Skin epidermis (tissue), 12 donors: ENCODE results near the gene DNAAF9.

Experiments used
- H3K27ac ChIP-seq, 21 experiments: fragments of 200-600 bp; sonication (generic) in 11 of 21; one replicate each; pipeline ENCODE4 v1.5.0; 2020; ENCODE audit warnings: mild to moderate bottlenecking in 3 of 21, inconsistent platforms in 2 of 21, moderate library complexity in 2 of 21
- H3K4me3 ChIP-seq, 7 experiments: fragments of 200-600 bp; sonication (generic) in 2 of 7; one replicate each; pipeline ENCODE4 v1.5.0; 2020; ENCODE audit warnings: inconsistent platforms in 2 of 7, mild to moderate bottlenecking in 2 of 7, moderate library complexity in 1 of 7

DNAAF9 gene

DNA sequence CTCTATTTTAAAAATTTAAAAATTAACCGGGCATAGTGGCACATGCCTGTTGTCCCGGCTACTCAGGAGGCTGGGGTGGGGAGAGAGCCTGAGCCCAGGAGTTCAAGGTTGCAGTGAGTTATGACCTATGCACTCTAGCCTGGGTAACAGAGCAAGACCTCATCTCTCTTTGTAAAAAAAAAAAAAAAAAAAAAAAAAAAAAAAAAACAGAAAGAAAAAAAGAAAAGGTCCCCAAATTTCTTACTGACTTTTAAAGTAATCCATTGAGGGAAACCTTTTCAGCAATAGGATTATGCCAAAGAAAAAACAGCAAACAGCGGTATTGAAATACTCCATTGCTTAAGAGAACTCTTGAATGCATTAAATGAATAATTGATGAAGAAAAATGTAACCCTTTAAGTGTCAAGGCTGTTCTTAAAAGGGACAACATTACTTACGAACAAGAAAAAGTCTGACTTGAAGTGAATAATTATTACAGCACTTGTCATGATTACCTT, 6.0 kb upstream of the DNAAF9 start:
- Histone ChIP-seq H3K27ac (no peak overlapping the region), H3K4me3 (no peak overlapping the region)

DNA sequence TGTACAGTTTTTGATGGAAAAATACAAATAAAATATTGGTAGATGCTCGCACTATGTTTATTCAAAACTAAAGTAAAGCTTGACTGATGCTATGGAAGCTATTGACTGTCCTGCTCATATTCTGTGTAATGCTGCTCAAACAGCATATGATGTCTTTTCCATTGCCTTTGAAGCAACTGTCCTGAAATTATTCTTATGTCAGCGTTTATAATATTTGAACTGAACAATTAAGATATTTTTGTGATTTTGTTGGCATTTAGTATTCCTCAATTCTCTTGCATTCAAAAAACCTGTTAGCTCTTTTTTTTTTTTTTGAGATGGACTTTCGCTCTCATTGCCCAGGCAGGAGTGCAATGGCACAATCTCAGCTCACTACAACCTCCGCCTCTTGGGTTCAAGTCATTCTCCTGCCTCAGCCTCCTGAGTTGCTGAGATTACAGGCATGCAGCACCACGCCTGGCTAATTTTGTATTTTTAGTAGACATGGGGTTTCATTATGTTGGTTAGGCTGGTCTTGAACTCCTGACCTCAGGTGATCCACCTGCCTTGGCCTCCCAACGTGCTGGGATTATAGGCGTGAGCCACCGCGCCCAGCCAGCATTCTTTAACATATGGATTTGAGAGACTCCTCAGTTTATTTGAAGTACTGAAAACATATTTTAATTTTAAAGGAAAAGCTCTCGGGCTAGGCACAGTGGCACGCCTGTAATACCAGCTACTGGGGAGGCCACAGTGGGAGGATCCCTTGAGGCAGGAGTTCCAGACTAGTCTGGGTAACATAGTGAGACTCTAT, 5.3 kb upstream of the DNAAF9 start:
- H3K4me3 ChIP-seq = no peak overlapping the region
- no peak overlapping the region for H3K27ac ChIP-seq

DNA sequence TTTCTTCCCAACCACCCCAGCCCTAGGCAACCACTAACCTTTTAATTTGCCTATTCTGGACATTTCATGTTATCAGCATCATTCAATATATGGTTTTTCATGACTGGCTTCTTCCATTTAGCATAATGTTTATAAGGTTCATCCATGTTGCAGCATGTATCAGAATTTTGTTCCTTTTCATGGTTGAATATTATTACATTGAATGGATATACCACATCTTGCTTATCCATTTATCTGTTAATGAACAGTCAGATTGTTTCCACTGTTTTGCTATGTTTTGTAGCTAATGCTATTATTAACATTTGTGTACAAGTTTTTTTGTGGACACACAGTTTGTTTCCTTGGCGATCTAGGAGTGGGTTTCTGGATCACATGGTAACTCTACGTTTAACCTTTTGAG, 3.0 kb upstream of the DNAAF9 start:
- no peak overlapping the region for H3K27ac ChIP-seq
- no peak overlapping the region for H3K4me3 ChIP-seq

DNA sequence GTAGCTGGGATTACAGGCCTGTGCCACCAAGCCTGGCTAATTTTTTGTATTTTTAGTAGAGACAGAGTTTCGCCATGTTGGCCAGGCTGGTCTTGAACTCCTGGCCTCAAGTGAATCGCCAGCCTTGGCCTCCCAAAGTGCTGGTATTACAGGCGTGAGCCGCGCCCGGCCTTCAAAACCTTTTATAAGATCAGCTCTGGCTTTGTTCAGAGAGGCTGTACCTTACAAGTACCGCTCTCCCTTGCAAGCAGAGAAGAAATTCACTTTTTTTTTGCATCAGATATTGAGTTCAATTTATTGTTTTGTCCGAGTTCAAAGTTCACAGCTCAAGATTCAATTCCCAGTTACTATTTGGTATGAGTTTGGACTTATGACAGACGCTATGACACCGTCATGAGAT, 1.9 kb upstream of the DNAAF9 start:
- H3K4me3 ChIP-seq = no peak overlapping the region
- peak overlapping the region in 13 of 21 experiments; percentile 18 to 94 (median 71) for H3K27ac ChIP-seq

DNA sequence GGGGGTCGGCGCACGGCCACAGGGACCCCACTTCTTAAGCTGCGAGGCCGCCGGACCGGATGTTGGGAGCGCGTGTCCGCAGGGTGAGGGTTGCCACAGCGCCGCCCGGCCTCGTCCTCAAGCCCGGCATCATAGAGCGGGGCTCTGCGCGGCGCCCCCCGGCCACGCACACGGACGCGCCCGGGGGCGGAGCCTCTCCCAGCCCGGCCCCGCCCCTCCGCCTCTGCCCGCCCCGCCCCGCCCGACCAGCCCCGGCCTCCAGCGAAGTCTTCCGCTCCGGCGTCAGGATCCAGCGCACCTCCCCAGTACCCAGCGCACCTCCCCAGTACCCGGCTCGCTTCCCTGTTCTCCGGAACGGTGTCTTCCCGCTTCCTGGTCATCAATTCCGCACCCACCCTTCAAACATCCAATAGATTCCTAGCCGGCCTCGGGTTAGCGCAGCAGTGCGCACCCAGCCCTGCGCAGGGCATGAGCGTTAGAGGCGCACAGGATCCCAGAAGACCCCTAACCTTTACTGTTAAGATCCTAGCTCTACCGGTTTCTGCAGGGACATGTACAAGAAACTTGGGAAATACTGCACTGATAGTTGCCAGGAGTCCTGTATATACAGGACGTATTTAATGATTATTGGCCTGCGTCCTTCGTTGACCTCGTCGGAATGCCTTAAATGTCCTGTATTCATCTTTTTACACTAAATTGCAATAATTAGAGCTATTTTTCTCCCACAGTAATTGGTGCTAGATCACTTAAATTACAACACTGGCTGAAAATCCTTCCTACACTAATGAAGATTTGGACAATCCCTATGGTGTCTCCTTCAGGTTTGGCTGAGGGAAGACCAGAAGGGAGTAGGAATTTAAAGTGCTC, 535 bp upstream of the DNAAF9 start:
- H3K4me3 ChIP-seq = peak overlapping the region; percentile 79 to 97 (median 85)
- H3K27ac ChIP-seq = peak overlapping the region; percentile 81 to 94 (median 88)

DNA sequence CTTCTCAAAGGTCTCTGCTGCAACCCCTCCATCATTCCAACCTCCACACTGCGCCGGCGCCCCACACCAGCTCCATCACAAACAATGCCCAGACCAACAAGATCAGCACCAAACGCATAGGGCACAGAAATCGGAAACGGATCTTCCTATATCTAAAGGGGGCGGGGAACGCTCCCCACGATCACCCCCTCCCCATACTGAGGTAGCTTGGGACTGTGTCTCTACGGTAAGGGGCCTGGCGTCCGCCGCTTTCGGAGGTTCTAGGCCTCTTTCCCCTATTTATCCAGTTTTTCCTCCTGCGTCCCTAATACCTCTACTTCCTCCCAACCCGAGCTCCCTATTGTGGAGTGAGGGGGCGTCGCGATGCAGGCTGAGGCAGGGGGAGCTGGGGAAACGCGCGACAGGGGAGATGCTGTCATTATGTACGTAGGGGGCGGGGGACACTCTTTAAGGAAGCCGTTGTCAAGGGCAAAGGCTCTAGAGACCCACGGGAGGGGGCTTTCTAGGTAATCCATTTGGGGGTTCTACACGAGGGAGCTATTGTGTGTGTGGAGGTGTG, 909 bp downstream of the DNAAF9 start:
- peak overlapping the region in 20 of 21 experiments; percentile 81 to 94 (median 88) for H3K27ac ChIP-seq
- H3K4me3 ChIP-seq = peak overlapping the region; percentile 79 to 97 (median 85)

DNA sequence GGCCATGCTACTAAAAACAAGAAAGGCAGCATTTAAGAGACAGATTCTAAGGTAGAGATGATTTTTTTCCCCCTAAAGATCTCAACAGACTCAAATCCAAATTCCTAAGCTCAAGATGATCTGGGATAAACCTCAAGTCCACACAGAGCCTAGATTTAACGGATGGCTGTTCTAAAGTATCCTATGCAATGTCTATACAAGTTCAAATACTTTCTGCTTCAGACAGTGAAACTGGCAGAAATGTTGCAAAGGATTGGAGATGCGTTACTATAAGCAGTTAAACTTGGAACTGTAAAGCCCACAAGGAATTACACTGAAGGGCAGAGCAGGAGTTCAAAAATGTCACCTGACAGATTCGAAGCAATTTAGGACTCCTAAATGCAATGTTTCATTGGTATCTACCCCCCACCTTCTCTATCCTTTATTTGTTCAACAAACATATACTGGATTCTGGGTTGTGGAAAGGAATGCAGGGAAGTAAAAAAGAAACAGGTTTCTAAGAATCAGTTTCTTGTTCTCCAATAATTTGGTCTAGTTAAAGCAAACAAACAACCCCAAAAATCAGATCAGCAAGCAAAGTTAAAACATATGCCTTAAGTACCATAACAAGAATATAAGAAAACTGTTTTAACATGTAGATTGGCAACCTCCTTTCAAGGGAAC, 1.6 kb downstream of the DNAAF9 start:
- H3K27ac ChIP-seq = peak overlapping the region in 17 of 21 experiments; percentile 16 to 94 (median 89)
- H3K4me3 ChIP-seq = peak overlapping the region in 5 of 7 experiments; percentile 79 to 97 (median 87)

DNA sequence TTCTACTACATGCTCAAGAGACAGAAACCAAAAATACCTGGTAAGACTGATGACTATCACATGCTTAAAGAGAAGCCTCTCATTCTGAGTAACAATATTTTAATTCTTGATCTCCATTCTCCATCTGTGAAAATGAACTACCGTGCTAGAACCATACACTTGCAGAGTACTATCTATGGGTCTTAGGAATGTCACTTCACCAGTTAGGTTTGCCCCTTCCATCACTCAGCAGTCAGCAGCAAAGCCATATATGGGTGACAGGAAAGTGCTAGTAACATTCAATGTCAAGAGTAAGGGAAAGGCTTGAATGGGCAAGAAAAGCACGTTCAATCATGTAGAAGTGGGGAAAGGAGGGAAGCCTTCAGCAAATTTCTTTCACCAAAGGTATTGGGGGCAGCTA, 2.3 kb downstream of the DNAAF9 start:
- Histone ChIP-seq H3K27ac (peak overlapping the region in 3 of 21 experiments; percentile 16 to 88 (median 23)), H3K4me3 (no peak overlapping the region)

DNA sequence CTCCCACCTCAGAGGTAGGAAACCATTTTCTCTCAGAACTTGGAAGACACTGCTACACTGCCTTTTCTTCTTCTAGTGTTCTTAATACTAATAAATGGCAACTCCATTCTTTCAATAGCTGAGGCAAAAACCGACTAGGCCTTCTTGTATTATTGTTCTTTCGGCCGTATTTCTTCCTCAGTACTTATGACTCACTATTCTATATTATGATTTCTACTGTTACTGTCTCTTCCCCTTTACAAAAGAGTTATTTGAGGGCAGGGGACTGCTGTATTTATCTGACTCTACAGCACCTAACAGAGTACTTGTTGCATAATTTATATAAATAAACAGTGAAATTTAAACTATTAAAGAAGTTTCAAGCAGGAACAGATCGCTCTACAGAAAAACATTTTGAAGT, 3.1 kb downstream of the DNAAF9 start:
- H3K27ac ChIP-seq = no peak overlapping the region

DNA sequence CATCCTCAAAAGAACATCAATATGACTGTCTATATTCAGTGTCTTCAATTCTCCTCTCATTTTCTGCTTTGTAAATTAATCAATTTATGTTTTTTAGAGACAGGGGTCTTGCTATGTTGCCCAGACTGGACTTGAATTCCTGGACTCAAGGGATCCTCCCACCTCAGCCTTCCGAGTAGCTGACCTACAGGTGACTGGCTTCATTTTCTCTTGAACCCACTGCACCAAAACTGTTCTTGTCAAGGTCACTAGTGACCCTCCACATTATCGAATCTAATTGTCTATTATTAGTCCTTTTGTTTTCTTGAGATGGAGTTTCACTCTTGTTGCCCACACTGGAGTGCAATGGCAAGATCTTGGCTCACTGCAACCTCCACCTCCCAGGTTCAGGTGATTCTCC, 3.7 kb downstream of the DNAAF9 start:
- no peak overlapping the region for H3K27ac ChIP-seq
- H3K4me3 ChIP-seq = no peak overlapping the region

More for the DNA sequence above, 3.1 kb downstream of the DNAAF9 start:
- H3K4me3 ChIP-seq = no peak overlapping the region

DNA sequence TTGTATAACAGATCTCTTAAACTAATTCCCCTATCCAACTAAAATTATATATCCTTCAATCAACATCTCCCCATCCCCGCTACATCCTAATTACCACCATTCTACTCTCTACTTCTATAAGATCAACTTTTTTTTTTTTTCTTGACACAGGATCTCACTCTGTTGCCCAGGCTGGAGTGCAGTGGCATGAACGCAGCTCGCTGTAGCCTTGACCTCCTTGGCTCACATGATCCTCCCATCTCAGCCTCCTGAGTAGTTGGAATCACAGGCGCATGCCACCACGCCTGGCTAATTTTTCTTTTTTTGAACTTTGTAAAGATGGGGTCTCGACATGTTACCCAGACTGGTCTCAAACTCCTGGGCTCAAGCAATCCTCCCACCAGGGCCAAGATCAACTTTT, 5.0 kb downstream of the DNAAF9 start:
- H3K27ac ChIP-seq = no peak overlapping the region

DNA sequence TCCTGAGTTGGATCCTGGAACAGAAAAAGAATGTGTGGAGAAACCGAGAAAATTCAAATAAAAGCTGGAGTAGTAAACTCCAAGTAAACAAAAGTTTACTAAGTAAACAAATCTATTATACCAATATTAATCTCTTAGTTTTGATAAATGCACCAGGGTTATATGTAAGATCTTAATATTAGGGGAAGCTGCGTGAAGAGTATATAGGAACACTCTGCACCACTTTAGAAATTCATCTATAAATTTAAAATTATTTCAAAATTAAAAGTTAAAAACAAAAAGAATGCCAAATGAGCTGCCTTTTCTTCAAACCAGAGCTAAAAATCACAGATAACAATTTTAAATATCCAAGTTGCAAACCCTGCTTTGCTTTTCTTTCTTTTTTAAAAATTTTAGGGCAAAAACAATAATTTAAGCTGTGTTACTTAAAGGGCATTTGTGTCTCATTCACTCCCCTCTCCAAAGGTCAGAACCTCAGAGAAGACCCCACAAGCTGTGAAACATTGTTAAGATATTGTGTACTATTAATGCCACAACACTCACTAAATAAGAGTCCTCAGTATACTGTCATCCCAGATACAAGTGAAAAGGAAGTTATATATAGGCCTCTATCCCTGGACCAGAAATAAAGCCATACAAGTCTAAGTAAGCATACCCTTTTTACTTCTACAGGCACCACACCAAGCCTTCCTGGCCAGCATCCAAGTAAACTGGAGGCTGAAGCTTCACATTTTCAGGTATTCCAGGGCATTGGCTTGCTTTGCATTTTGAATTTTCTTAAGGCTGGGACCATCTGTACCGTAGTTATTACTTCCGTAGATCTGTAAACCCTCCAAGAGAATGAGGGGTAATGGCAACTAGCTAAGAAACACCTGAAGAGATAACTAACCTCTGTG, 7.0 kb downstream of the DNAAF9 start:
- Histone ChIP-seq H3K4me3 (no peak overlapping the region), H3K27ac (no peak overlapping the region)

More for the DNA sequence above, 5.0 kb downstream of the DNAAF9 start:
- no peak overlapping the region for H3K4me3 ChIP-seq

DNA sequence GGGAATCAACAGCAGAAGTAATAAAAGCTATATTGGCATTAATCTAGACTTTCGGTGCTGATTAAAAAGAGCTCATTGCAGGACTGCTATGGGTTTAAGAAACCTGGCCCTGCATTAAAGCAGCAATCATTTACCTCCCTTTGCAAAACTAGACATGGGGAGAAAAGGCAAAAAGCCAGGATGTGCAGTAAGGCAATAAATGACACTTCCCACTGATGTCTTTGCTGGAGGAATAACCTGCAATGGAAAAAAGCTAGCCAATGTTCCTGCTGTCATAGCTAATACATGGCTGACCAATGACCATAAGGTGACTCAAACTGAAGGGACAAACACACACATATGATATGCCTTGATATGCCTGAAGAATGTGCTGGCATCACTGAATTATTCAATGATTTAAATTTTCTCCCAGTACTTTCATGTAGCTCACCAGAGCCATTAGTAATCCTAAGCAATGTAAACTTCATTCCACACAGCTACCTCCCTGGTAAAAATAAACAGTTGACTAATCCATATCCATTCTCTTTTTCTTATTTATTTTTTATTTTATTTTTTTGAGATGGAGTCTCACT, 8.7 kb downstream of the DNAAF9 start:
- H3K27ac ChIP-seq = no peak overlapping the region

DNA sequence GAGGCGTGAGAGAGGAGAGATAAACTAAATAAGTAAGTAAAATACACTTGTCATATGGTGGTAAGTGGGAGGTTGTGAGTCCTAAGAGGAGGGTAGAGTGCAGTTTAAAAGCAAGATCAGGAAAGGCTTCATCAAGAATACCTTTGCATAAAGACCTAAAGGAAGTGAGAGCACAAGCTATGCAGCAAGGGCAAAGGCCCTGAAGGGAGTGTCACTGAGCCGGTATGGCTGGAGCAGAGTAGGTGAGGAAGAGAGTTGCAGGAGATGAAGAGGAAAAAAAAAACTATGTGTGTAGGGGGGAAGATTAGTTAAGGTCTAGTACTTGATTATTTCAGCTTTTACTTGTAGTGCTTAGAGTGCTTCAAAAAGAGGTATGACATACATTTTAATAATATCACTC, 11.0 kb downstream of the DNAAF9 start:
- no peak overlapping the region for H3K27ac ChIP-seq

More for the DNA sequence above, 8.7 kb downstream of the DNAAF9 start:
- no peak overlapping the region for H3K4me3 ChIP-seq

DNA sequence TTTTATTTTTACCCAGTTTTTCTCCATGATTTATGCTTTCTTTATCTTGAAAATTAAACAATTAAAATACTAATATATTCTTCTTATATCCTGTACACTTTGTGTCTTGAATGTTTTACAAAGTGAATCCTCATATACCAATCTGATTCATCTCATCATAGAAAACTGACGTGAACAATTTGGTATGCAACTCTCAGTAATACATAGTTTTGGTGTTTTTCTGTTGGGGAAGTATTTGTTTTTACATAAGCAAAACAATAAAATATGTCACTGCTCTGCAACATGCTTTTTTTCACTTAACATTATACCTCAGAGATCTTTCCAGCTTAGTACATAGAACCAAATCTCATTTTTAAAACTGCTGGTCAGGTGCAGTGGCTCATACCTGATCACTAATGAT, 14.7 kb downstream of the DNAAF9 start:
- Histone ChIP-seq H3K4me3 (no peak overlapping the region), H3K27ac (no peak overlapping the region)

More for the DNA sequence above, 11.0 kb downstream of the DNAAF9 start:
- no peak overlapping the region for H3K4me3 ChIP-seq

DNA sequence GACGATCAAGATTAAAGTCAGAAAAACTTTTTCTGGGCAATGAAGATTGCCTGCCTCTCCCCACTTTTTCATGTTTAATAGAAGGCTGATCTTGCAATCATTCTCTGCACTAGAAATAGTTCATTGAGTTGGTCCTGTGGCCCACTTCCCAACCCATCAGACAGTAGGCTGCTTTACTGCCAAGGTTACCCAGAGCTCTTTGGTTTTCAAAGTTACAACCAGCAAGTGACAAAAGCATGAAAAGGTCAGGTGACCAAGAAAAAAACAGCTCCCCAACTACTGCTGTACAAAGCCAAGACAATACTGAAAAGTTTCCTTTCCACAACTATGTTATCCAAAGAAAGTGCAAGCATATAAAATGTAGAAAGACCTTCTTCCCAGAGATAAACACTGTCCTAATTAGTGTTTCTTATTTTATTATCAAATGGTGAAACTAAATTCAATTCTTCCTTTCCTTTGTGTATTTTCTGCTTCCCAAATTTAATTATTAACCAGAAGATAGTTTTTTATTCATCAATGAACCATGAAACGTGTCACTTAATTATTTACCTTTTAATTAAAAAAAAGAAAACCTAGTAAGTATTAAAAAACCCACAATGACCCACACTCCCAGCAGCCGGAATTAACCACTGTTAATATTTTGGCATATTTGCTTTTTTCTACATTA, 16.6 kb downstream of the DNAAF9 start:
- H3K4me3 ChIP-seq = no peak overlapping the region
- H3K27ac ChIP-seq = no peak overlapping the region

DNA sequence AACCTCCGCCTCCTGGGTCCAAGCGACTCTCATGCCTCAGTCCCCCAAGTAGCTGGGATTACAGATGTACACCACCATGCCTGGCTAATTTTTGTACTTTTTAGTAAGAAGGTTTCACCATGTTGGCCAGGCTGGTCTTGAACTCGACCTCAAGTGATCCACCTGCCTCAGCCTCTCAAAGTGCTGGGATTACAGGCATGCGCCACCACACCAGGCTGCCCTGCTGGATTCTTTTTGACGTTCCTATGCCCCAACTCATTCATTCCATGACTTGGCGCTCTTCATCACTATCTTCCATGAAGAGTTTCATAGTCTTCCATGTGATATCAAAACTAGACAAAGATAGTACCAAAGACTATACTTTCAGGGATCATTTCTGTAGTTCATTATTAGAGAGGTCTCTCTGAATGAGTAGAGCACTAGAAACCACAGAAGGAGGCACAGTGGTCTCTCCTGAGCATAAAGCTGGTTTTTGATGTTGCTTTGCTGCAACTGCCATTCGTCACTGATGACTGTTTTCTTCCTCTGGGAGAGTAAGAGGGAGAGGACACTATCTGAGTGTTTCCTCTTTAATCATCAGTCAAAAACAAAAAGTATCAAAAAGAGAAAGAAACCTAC, 23.5 kb downstream of the DNAAF9 start:
- Histone ChIP-seq H3K4me3 (no peak overlapping the region), H3K27ac (no peak overlapping the region)
